ENCODE results near the gene MAPK6. TPM values are rescaled to one million over a fixed set of nuclear protein-coding genes. Genes with fewer than 3 reads are reported as not detected.

The MAPK6 gene
- polyA plus RNA-seq, 1 donor from 2014 or later = 140 TPM

DNA sequence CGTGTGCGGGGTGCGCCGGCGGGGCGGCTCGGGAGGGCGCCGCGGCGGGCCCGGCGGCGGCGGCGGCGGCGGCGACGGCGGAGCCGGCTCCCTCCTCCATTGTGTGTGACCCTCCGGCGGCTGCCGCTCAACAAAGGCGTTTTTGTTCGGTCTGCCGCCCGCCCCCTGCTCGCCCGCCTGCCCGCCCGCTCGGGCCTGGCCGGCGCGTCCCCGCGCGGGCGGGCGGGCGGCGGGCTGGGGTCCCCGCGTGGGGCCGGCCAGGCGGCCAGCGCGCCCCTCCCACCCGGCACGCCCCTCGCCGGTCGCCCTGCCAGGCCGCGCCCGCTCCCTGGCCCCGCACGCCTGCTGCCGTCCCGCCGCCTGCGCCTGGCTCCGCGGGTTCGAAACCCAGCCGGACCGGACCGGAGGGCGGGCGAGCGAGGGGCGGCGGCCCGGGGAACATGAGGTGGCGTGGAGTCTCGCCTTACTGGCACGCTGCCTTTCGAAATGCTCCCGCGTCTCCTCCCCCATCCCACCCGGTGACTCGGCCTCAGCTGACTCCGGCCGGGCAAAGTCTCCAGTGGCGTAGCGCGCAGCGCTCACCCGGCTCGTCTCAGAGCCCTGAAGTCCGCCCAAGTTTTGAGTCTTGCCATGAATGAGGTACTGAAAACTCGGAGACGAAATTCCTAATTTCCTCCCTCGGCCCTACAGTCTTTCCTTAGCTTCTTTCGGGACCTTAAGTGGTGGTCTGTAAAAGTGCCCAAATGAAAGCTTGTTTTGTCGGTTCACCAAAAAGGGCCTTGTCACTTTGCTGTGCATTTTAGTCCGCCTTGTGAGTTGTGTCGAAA is 588 bp downstream of the MAPK6 start:
- no peaks in the 10 kb centered on the region for H3F3A ChIP-seq (ENCODE audit: insufficient read depth, low read length, poor library complexity, severe bottlenecking)
- peak overlapping the region; percentile 90 for H3K4me3 ChIP-seq (ENCODE audit: low read length)
- H3K27ac ChIP-seq (ENCODE audit: low read length) = peak overlapping the region; percentile 84
- H3K36me3 ChIP-seq (ENCODE audit: insufficient read depth, low read length) = no peaks in the 10 kb centered on the region
- TF ChIP-seq SMC3 (conservative IDR thresholded peaks at IDR 0.05; ENCODE audit: poor library complexity) (no peak), POLR2AphosphoS5 (IDR thresholded peaks at IDR 0.05) (peak; percentile 38), MXI1 (conservative IDR thresholded peaks at IDR 0.05; ENCODE audit: poor library complexity, severe bottlenecking) (peak; percentile 79)
- no peaks in the 10 kb centered on the region for H3K27me3 ChIP-seq (ENCODE audit: insufficient read depth, low read depth, low read length)
- H3K9me3 ChIP-seq (ENCODE audit: low read length) = no peaks in the 10 kb centered on the region
- H3K9ac ChIP-seq (ENCODE audit: low read length) = peak overlapping the region; percentile 81
- H3K79me2 ChIP-seq (replicated peaks; ENCODE audit: insufficient read depth, low read length) = peaks cover 39% of the 10 kb centered on the region
- H3K4me2 ChIP-seq (ENCODE audit: low read length) = peak overlapping the region; percentile 65
- H2AFZ ChIP-seq (ENCODE audit: low read depth, low read length) = peak overlapping the region; percentile 24
- H3K9me2 ChIP-seq (ENCODE audit: insufficient read depth, low read length) = no peaks in the 10 kb centered on the region
- H4K20me1 ChIP-seq (ENCODE audit: insufficient read depth) = peaks cover 10% of the 10 kb centered on the region

DNA sequence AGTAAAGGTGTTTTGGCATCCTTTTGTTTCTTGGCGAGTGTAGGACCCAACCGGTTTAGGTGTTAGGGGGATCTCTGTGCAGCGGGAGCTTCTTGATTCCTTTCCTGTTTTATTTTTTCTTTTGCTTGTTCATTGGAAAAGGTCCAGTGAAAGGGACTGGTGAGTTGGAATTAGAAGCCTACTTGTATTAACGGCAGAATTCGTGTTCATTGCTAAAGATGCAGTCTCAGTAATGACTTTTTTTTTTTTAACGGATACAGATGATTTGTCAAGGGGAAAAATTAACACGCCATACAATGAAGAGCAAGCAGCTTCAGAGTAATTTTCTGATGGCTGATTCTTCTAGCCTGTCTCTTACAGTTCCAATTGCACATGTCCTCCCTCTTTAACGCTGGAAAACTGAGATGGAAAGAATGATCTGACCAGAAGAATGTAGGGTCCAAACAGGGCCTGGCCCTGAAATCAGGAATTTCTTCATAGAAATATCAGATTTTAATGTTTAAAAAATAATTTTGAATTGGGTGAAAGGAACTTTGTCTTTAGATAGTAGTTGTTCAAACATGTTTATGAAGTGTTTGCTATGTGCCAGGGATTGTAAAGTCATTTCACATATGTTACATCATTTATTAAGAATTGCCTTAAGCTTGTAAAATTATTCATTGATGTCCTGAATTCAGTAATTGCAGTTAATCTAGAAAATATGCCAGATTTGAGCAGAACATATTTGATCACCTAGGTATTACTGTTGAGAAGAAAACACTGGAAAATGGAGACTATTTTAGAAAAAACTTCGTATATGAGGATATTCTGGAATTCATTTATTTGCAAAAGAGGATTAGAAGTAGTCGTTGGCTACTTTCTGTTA is 1.4 kb downstream of the MAPK6 start:
- Histone ChIP-seq H3K9ac (ENCODE audit: low read length) (peak overlapping the region; percentile 79), H3K9me3 (ENCODE audit: low read length) (no peaks in the 10 kb centered on the region), H3K36me3 (ENCODE audit: insufficient read depth, low read length) (no peaks in the 10 kb centered on the region), H4K20me1 (ENCODE audit: insufficient read depth) (peaks cover 10% of the 10 kb centered on the region), H3F3A (ENCODE audit: insufficient read depth, low read length, poor library complexity, severe bottlenecking) (no peaks in the 10 kb centered on the region), H3K4me2 (ENCODE audit: low read length) (peak overlapping the region; percentile 65), H3K27ac (ENCODE audit: low read length) (peak overlapping the region; percentile 68), H3K4me3 (ENCODE audit: low read length) (peak overlapping the region; percentile 90), H3K79me2 (replicated peaks; ENCODE audit: insufficient read depth, low read length) (peaks cover 47% of the 10 kb centered on the region), H2AFZ (ENCODE audit: low read depth, low read length) (peak overlapping the region; percentile 24), H3K27me3 (ENCODE audit: insufficient read depth, low read depth, low read length) (no peaks in the 10 kb centered on the region), H3K9me2 (ENCODE audit: insufficient read depth, low read length) (no peaks in the 10 kb centered on the region)
- TF ChIP-seq, protein P1, sequence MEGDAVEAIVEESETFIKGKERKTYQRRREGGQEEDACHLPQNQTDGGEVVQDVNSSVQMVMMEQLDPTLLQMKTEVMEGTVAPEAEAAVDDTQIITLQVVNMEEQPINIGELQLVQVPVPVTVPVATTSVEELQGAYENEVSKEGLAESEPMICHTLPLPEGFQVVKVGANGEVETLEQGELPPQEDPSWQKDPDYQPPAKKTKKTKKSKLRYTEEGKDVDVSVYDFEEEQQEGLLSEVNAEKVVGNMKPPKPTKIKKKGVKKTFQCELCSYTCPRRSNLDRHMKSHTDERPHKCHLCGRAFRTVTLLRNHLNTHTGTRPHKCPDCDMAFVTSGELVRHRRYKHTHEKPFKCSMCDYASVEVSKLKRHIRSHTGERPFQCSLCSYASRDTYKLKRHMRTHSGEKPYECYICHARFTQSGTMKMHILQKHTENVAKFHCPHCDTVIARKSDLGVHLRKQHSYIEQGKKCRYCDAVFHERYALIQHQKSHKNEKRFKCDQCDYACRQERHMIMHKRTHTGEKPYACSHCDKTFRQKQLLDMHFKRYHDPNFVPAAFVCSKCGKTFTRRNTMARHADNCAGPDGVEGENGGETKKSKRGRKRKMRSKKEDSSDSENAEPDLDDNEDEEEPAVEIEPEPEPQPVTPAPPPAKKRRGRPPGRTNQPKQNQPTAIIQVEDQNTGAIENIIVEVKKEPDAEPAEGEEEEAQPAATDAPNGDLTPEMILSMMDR (IDR thresholded peaks at IDR 0.05; ENCODE audit: poor library complexity, severe bottlenecking) = no peak
- no peak for TF ChIP-seq SMC3 (conservative IDR thresholded peaks at IDR 0.05; ENCODE audit: poor library complexity)
- TF ChIP-seq, protein P2, sequence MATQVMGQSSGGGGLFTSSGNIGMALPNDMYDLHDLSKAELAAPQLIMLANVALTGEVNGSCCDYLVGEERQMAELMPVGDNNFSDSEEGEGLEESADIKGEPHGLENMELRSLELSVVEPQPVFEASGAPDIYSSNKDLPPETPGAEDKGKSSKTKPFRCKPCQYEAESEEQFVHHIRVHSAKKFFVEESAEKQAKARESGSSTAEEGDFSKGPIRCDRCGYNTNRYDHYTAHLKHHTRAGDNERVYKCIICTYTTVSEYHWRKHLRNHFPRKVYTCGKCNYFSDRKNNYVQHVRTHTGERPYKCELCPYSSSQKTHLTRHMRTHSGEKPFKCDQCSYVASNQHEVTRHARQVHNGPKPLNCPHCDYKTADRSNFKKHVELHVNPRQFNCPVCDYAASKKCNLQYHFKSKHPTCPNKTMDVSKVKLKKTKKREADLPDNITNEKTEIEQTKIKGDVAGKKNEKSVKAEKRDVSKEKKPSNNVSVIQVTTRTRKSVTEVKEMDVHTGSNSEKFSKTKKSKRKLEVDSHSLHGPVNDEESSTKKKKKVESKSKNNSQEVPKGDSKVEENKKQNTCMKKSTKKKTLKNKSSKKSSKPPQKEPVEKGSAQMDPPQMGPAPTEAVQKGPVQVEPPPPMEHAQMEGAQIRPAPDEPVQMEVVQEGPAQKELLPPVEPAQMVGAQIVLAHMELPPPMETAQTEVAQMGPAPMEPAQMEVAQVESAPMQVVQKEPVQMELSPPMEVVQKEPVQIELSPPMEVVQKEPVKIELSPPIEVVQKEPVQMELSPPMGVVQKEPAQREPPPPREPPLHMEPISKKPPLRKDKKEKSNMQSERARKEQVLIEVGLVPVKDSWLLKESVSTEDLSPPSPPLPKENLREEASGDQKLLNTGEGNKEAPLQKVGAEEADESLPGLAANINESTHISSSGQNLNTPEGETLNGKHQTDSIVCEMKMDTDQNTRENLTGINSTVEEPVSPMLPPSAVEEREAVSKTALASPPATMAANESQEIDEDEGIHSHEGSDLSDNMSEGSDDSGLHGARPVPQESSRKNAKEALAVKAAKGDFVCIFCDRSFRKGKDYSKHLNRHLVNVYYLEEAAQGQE (IDR thresholded peaks at IDR 0.05; ENCODE audit: borderline replicate concordance) = peak; percentile 59

All from neural cell (in vitro differentiated cells).